Vagina (tissue), 2 donors: ENCODE results near the gene SUN5.

Experiments
- POLR2A ChIP-seq, 2 donors: fragments of 450-650 bp; IDR thresholded peaks; one replicate each; pipeline ENCODE4 v1.6.1; 2017; ENCODE audit warnings: antibody characterized with exemption in 2 of 2, mild to moderate bottlenecking in 2 of 2, moderate library complexity in 2 of 2
- POLR2AphosphoS5 ChIP-seq, 2 donors: sonication (generic); formaldehyde crosslinking; IDR thresholded peaks; one replicate each; pipeline ENCODE4 v1.9.0; 2017; ENCODE audit warnings: antibody characterized with exemption in 2 of 2, mild to moderate bottlenecking in 2 of 2, low read depth in 1 of 2; ENCODE audit not compliant: insufficient read depth in 1 of 2
- TF ChIP-seq, protein P1 (sequence below), 3 experiments: fragments of 450-650 bp in 2 of 3; fragments of 200-600 bp in 1 of 3; sonication (generic) in 1 of 3; IDR thresholded peaks; one replicate each; pipeline ENCODE4 v1.5.1; 2017 to 2019; ENCODE audit warnings: antibody characterized with exemption in 3 of 3, mild to moderate bottlenecking in 2 of 3, moderate library complexity in 2 of 3

DNA sequence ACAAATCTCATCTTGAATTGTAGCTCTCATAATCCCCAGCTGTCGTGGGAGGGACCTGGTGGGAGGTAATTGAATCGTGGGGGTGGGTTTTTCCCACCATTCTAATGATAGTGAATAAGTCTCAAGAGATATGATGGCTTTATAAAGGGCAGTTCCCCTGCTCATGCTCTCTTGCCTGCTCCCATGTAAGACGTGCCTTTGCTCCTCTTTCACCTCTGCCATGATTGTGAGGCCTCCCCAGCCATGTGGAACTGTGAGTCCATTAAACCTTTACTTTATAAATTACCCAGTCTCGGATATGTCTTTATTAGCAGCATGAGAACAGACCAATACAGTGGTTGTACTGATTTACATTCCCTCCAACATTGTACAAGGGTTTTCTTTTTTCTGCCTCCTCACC is 69.7 kb downstream of the SUN5 start:
- TF ChIP-seq, protein P1, sequence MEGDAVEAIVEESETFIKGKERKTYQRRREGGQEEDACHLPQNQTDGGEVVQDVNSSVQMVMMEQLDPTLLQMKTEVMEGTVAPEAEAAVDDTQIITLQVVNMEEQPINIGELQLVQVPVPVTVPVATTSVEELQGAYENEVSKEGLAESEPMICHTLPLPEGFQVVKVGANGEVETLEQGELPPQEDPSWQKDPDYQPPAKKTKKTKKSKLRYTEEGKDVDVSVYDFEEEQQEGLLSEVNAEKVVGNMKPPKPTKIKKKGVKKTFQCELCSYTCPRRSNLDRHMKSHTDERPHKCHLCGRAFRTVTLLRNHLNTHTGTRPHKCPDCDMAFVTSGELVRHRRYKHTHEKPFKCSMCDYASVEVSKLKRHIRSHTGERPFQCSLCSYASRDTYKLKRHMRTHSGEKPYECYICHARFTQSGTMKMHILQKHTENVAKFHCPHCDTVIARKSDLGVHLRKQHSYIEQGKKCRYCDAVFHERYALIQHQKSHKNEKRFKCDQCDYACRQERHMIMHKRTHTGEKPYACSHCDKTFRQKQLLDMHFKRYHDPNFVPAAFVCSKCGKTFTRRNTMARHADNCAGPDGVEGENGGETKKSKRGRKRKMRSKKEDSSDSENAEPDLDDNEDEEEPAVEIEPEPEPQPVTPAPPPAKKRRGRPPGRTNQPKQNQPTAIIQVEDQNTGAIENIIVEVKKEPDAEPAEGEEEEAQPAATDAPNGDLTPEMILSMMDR (IDR thresholded peaks at IDR 0.05): no peak
- TF ChIP-seq POLR2A (IDR thresholded peaks at IDR 0.05): no peak
- no peak for TF ChIP-seq POLR2AphosphoS5 (IDR thresholded peaks at IDR 0.05; ENCODE audit: insufficient read depth in 1 of 2, low read depth in 1 of 2)
